Activated T-helper 1 cell treated with Interleukin-2 at 50 U/mL for 16 hours (primary cell): Measurements from ENCODE around the gene UGT2B7.

Source experiments
- DNase-seq: peaks from one replicate; pipeline ENCODE4 v3.0.0-alpha.2; 2020; ENCODE audit warnings: low read depth

The UGT2B7 gene

GRCh38 chr4:69156913-69157312, 60.6 kb downstream of the UGT2B7 start:
- DNase-seq = no peak
